NCI-H1694 (cell line): ENCODE data around the gene IL21R.
"Not testable (repeated sequence)": the region's sequence is repeated elsewhere in the genome, so short reads cannot be mapped to it uniquely, and the experiment has no call there.

ENCODE experiments used
- DNase-seq: peaks from one replicate; lab custom pipeline; 2025; lab: John Stamatoyannopoulos, UW

The IL21R gene

DNA sequence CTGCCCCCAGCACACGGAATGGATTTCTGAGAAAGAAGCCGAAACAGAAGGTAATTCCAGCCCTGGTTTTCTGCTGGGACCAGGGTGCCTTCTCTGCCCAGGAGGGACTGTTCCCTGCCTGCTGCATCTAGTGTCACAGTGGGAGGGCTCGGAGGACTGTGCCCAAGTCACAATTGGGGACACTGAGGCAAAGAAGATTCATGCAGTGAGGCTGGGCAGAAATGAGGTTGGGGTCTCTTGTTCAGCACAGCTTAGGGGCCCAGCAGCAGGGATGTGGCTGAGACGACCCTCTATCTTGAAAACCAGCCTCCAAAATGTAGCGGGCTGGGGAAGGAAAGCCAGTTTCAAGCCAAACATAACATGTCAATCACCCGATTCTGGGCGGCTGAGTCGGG, 592 bp downstream of the IL21R start:
- DNase-seq: no peak

DNA sequence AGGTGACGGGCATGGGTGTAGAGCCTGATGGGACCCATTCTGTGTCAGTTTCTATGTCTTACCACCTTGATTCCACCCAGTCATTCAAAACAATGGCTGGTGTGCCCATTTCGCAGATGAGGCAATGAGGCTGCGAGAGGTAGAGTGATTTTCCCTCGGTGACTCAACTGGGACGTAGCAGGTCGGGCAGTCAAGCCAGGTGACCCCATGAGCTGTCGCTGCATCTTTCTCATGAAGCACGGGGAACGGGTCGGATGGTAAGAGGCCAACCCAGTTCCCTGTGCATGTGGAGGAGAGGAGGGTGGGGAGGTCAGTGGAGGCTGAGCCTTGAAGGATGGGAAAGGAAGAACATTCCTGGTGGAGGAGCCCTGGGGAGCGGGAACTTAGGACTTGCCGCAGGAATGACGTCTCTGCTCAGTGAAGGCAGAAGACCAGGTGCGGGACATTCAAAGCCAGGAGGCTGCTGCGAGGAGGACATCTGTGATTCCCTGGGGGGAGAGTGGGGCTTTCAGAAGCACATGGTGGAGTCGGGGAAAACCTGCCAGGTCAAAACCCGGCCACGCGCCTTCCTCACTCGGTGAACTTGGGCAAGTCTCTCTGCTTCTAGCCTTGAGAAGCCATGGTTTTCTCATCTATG, 1.1 kb downstream of the IL21R start:
- no peak for DNase-seq

DNA sequence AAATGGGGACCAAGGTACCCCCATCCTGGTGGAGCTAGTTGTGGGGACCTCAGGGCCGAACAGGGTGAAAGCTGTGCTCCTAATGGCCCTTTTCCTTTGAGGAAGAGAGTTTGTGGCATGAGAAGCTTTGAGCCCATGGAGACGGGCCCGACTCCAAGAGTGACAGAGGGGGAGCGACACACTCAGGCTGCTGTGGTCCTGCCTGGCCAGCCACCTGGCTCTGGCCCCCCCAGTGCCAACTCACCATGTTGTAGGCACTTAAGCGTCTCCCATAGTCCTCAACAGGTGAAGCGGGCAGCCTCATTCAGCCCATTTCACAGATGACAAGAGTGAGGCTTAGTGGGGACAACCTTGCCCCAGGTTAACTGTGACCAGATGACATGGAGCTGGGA, 1.6 kb downstream of the IL21R start:
- DNase-seq: no peak

- no peak for DNase-seq
Measured at GRCh38 chr16:27404163-27404823, 2.3 kb downstream of the IL21R start.

GRCh38 chr16:27405546-27406451, 3.8 kb downstream of the IL21R start:
- DNase-seq: no peak

- no peak for DNase-seq
Measured at GRCh38 chr16:27406511-27407128, 4.6 kb downstream of the IL21R start.

GRCh38 chr16:27407133-27407532, 5.2 kb downstream of the IL21R start:
- no peak for DNase-seq

GRCh38 chr16:27408012-27408601, 6.1 kb downstream of the IL21R start:
- no peak for DNase-seq

GRCh38 chr16:27408602-27409031, 6.6 kb downstream of the IL21R start:
- DNase-seq: no peak

DNA sequence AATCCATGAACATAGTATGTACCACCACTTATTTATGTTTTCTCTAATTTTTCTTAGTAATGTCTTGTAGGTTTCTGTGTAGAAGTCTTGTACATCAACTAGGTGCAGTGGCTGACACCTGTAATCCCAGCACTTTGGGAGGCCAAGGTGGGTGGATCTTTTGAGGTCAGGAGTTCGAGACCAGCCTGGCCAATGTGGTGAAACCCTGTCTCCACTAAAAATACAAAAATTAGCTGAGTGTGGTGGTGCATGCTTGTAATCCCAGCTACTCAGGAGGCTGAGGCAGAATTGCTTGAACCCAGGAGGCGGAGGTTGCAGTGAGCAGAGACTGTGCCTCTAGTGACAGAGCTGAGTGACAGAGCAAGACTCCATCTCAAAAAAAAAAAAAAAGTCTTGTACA, 8.0 kb downstream of the IL21R start:
- DNase-seq: not testable (repeated sequence)

- DNase-seq: no peak
Measured at GRCh38 chr16:27410761-27411160, 8.8 kb downstream of the IL21R start.

GRCh38 chr16:27413956-27414355, 12.0 kb downstream of the IL21R start:
- DNase-seq: no peak

DNA sequence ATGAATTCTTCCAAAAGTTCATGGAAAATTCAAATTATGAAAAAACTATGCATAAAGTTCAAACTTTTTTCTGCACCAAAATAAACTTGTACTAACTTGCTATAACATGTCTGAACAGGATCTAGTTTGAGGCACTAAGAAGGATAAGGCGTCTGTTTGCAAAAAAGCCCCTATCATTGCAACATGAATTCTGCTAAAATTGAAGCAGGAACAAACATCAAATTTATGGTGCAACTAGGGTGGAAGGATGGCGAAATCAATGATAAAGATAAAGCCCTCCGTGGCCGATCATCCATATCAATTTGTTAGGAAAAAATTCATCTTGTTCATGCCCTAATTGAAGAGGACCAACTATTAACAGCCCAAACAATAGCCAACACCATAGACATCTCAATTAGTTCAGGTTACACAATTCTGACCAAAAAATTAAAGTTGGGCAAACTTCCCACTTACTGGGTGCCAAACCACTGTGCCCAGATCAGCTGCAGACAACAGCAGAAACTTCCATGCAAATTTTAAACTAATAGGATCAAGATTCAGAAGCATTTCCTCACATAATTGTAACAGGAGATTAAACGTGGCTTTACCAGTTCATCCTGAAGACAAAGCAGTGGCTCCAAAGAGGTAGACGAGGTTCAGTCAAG, 12.9 kb downstream of the IL21R start:
- DNase-seq: no peak

GRCh38 chr16:27417047-27417671, 15.2 kb downstream of the IL21R start:
- DNase-seq: no peak

- DNase-seq: no peak
Measured at GRCh38 chr16:27421961-27422740, 20.2 kb downstream of the IL21R start.

- DNase-seq: no peak
Measured at GRCh38 chr16:27424772-27425498, 23.0 kb downstream of the IL21R start.

GRCh38 chr16:27425961-27426360, 24.0 kb downstream of the IL21R start:
- no peak for DNase-seq

DNA sequence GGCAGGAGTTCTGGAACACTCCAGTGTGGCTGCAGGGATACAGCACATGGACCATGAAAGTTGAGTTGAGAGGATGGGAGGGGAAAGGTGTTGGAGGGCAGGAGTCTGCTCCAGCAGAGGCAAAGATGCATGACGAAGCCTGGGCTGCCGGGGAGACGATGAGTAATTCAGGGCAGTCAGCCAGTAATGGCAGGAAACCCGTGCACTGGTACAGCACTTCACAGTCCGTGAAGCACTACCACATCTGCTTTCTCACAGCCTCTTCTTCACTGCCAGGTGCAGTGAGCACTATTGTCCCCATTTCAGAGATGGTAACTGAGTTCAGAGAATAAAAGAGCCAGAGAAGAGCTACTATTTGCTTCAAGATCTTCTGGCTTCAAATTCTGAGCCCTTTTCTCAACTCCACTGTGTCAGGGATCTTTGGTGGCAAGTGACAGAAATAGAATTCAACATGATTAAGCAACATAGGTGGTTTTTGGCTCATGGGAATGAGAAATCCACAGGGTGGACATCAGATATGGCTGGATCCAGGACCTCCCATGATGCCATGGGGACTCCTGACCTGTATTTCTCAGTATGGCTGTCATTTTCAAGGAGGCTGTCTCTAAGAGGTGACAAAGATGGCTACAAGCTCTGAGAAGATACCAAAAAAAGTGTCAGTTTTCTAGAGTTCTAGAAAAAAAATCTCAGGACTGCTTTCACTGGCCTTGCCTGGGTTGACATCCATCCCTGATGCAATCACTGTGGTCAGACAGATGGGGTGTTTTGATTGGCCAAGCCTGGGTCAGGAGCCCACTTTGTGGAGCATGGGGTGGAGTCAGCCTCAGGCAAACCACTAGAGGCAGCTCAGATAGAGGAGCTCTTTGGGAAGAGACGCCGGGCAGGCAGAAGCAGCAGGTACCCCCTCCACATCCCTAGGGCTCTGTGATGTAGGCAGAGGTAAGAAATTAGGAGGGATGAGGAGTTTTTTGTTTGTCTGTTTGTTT, 24.7 kb downstream of the IL21R start:
- DNase-seq: peak; percentile 11
